Thyroid gland (tissue), 4 donors: Measurements from ENCODE around the gene MUC6. TPM values are rescaled to one million over a fixed set of nuclear protein-coding genes. Genes with fewer than 3 reads are reported as not detected.

Experiments used
- DNase-seq, 2 donors: peaks; one replicate each; pipeline ENCODE4 v3.0.0-alpha.2; 2019
- H3K27ac ChIP-seq, 3 donors: fragments of 200-600 bp; sonication (generic); 1 replicate in 2 of 3; 2 replicates in 1 of 3; pipeline ENCODE4 v1.5.1; 2016 to 2019; ENCODE audit warnings: mild to moderate bottlenecking in 1 of 3, moderate library complexity in 1 of 3
- H3K27me3 ChIP-seq: fragments of 200-600 bp; sonication (generic); one replicate; pipeline ENCODE4 v1.5.1; 2019
- H3K36me3 ChIP-seq, 2 donors: fragments of 200-600 bp; sonication (generic); one replicate each; pipeline ENCODE4 v1.5.1; 2016 to 2019
- H3K4me1 ChIP-seq, 2 donors: fragments of 200-600 bp; sonication (generic); one replicate each; pipeline ENCODE4 v1.5.1; 2017 to 2019
- H3K4me3 ChIP-seq, 3 donors: fragments of 200-600 bp; sonication (generic); replicated peaks in 1 of 3; 1 replicate in 2 of 3; 2 replicates in 1 of 3; pipeline ENCODE4 v1.5.1; 2016; ENCODE audit warnings: mild to moderate bottlenecking in 1 of 3
- H3K9me3 ChIP-seq: fragments of 200-600 bp; sonication (generic); one replicate; pipeline ENCODE4 v1.5.1; 2017
- CTCF ChIP-seq, 6 experiments: fragments of 200-600 bp in 3 of 6; fragments of 450-650 bp in 3 of 6; sonication (generic) in 3 of 6; IDR thresholded peaks; one replicate each; pipeline ENCODE4 v1.5.1; 2016 to 2019; ENCODE audit warnings: antibody characterized with exemption in 6 of 6, mild to moderate bottlenecking in 2 of 6, inconsistent platforms in 1 of 6, moderate library complexity in 1 of 6
- POLR2A ChIP-seq, 2 donors: fragments of 450-650 bp; IDR thresholded peaks; one replicate each; pipeline ENCODE4 v1.6.1; 2017; ENCODE audit warnings: antibody characterized with exemption in 2 of 2, mild to moderate bottlenecking in 2 of 2, moderate library complexity in 1 of 2
- WGBS, 2 donors: methylation state at CpG; one replicate each; pipeline ENCODE4 v1.1.5; 2017; 5-methylcytosine and 5-hydroxymethylcytosine counted together
- intact Hi-C: fragments of 100-400 bp; cut with DNase I; formaldehyde crosslinking; loops from one replicate; pipeline ENCODE4 v1.15.1; 2023
- total RNA-seq, 4 donors: library from RNA; depleted of rRNA; stranded (reverse); fragments of >200 nt; gene quantifications; one replicate each; pipeline ENCODE4 v1.2.3, GENCODE V29; 2016

The MUC6 gene
- total RNA-seq, 4 donors from 2014 or later: not detected

GRCh38 chr11:1074244-1075221 lies 38.0 kb upstream of the MUC6 start, which contains the start of gene MUC2:
Gene MUC2, plus strand, starts transcription at chr11:1074874.
- Histone ChIP-seq H3K4me1 (no peaks in the 10 kb centered on the region), H3K9me3 (no peaks in the 10 kb centered on the region), H3K27me3 (no peaks in the 10 kb centered on the region), H3K36me3 (no peaks in the 10 kb centered on the region), H3K4me3 (no peak within 1 kb of the TSS), H3K27ac (no peak within 1 kb of the TSS)
- 80 to 83% methylated on average over 19 to 23 of the region's 32 CpGs for WGBS, 2 donors
- intact Hi-C loops: no loop called here
- DNase-seq: no peak
- TF ChIP-seq CTCF (IDR thresholded peaks at IDR 0.05) (no peak), POLR2A (IDR thresholded peaks at IDR 0.05) (no peak)

GRCh38 chr11:1073851-1074243 lies 37.3 kb upstream of the MUC6 start:
- Histone ChIP-seq H3K27me3 (no peaks in the 10 kb centered on the region), H3K36me3 (no peaks in the 10 kb centered on the region), H3K9me3 (no peaks in the 10 kb centered on the region), H3K4me3 (no peak overlapping the region), H3K27ac (no peak overlapping the region), H3K4me1 (no peaks in the 10 kb centered on the region)
- intact Hi-C loops: no loop called here
- TF ChIP-seq CTCF (IDR thresholded peaks at IDR 0.05) (no peak), POLR2A (IDR thresholded peaks at IDR 0.05) (no peak)
- DNase-seq: no peak
- WGBS, 2 donors: 82 to 91% methylated on average over 4 to 5 of the region's 11 CpGs

- H3K27me3 ChIP-seq: no peaks in the 10 kb centered on the region
- WGBS, 2 donors: 42 to 43% methylated on average over 1 to 13 of the region's 13 CpGs
- no peaks in the 10 kb centered on the region for H3K9me3 ChIP-seq
- no peak for DNase-seq
- TF ChIP-seq POLR2A (IDR thresholded peaks at IDR 0.05): no peak
- no peaks in the 10 kb centered on the region for H3K36me3 ChIP-seq
- H3K4me3 ChIP-seq: no peak overlapping the region
- intact Hi-C loops: no loop called here
- H3K4me1 ChIP-seq: no peaks in the 10 kb centered on the region
- no peak overlapping the region for H3K27ac ChIP-seq
These were observed 36.8 kb upstream of the MUC6 start for GRCh38 chr11:1073261-1073724.

- no peaks in the 10 kb centered on the region for H3K36me3 ChIP-seq
- TF ChIP-seq CTCF (IDR thresholded peaks at IDR 0.05): no peak
- no peak for TF ChIP-seq POLR2A (IDR thresholded peaks at IDR 0.05)
- H3K27ac ChIP-seq: no peak overlapping the region
- no peaks in the 10 kb centered on the region for H3K4me1 ChIP-seq
- H3K9me3 ChIP-seq: no peaks in the 10 kb centered on the region
- intact Hi-C loops: no loop called here
- 79 to 92% methylated on average over 8 to 9 of the region's 9 CpGs for WGBS, 2 donors
- no peak overlapping the region for H3K4me3 ChIP-seq
- H3K27me3 ChIP-seq: no peaks in the 10 kb centered on the region
- no peak for DNase-seq
These were observed 36.3 kb upstream of the MUC6 start for GRCh38 chr11:1072821-1073231.

GRCh38 chr11:1072116-1072820 lies 35.8 kb upstream of the MUC6 start:
- no peak for TF ChIP-seq POLR2A (IDR thresholded peaks at IDR 0.05)
- TF ChIP-seq CTCF (IDR thresholded peaks at IDR 0.05): no peak
- Histone ChIP-seq H3K4me3 (no peak overlapping the region), H3K4me1 (no peaks in the 10 kb centered on the region), H3K27me3 (no peaks in the 10 kb centered on the region), H3K36me3 (no peaks in the 10 kb centered on the region), H3K27ac (no peak overlapping the region), H3K9me3 (no peaks in the 10 kb centered on the region)
- intact Hi-C loops: no loop called here
- DNase-seq: no peak
- 48 to 49% methylated on average over 11 to 14 of the region's 18 CpGs for WGBS, 2 donors
